Hypothalamus (tissue), 51 donors: ENCODE results near the gene ENPP6.
A peak's percentile ranks its signal among the peaks of the same experiment; 100 is the strongest.

Experiments
- DNase-seq, 51 donors: peaks; one replicate each; lab custom pipeline; 2025; lab: John Stamatoyannopoulos, UW

Gene ENPP6

GRCh38 chr4:184111233-184111832, 106.3 kb downstream of the ENPP6 start:
- DNase-seq: no peak

DNA sequence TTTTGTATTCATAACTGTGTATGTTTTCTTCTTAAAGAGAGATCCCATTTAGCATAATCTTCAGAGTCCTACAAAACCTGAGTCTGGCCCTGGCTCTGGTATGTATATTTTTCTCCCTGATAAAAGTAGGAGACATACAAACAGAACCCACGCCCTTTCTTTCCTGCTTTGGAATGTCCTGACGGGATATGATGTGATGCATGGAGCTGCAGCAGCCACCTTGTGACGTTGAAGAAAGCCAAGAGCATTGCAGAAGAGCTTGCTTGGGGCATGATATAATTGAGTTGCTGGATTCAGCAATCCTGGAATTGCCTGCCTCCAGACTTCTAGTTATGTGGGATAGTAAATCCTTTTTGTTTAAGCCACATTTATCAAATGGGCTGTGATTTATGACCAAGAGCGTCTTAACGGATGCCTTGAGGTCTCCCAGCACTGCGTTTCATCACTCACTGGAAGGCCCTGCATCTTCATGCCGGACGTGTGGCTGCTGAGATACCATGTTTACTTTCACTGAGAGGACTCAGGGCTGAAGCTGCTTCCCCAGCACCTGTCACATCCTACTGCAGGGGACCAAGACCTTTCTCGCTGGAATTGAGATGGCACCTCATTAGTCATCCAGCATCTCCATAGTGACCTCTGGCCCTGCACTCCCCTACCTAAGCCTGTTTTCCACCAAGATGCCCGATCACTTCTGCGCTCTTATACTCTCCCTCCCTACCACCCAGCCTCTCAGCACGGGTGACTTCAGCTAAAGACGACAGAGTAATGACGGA, 107.0 kb downstream of the ENPP6 start:
- DNase-seq: no peak

DNA sequence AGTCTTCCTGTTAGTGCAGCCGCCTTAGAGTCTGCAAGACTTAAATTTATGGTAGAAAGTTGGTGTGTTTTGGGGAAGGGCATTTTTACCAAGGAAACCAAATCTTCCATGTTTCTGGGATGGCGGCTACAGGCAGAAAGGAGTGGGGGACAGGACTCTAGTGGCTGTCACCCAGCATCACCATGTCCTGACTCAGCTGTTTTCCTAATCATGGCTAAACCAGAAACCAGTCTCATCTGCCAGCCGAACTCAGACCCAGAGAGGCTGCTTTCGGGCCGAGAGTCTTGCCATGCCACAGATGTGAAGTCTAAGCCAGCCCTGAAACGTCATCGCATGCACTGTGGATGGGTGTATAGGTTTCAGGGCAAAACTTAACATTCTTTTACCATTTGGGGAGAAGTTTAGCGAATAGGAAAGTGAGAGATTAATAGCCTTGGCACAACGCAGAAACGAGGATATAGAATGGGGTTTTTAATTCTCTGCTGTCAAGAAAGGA, 109.6 kb downstream of the ENPP6 start:
- DNase-seq: no peak

DNA sequence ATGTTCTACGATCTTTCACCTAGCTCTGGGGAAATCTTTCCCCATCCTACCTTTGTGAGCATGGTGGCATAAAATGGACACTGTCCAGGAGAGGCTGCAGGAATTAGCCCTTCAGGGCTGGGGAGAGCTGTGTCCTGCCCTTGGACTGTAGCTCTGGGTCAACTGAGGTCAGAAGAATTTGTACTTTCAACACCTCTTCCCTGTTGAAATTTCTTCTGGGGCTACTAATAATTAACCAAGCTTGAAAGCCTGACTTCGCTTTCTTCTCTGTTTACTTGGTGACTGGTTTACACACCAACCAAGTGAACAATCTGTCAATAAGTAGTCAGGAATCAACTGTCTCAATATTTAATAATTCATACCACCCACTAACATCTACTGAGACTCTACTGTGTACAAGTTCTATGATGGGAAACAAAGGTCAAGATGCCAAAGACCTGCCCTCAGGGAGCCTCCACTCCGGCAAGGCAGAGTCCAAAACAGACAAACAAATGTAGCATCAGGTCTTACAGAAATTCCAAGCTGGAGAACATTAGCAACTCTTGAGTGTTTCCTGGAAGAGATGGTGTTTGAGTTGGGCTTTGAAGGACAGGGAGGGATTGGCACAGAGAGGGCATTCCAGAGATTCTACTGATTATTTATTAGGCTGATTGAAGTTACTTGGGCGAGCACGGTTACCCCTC, 113.1 kb downstream of the ENPP6 start:
- DNase-seq: no peak

DNA sequence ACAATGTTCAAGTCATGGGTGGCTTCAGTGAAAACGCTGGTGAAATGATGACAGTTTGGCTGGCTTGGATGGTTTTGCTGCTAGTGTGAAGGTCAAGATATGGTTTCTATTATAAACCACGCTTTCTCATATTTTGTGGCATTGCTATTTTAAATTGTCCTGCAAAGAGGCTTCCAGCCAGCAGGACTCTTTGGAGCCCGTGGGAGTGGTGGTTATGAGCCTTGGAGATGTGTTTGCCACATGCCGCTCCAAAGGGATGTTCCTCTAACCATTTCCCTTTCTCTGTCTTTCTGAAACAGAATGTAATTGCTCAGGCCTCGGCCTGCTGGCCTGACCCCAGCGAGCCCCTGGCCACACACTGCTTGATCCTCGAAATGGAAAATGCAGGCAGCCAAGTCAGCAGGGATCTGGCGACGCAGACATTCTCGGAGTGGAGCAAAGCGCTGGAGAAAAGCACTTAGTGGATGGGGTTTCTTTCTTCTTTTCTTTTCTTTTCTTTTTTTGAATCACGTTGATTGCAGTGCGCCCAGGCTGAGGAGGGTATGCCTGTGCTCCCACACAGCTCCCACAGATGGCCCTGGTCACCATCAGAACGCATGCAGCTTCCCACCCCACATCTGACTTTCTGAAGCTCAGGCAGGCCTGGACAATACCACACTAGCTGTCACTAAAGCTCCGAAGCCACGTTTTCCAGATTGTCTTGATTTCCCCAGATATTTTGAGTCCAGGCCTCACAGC, 114.0 kb downstream of the ENPP6 start:
- no peak for DNase-seq

DNA sequence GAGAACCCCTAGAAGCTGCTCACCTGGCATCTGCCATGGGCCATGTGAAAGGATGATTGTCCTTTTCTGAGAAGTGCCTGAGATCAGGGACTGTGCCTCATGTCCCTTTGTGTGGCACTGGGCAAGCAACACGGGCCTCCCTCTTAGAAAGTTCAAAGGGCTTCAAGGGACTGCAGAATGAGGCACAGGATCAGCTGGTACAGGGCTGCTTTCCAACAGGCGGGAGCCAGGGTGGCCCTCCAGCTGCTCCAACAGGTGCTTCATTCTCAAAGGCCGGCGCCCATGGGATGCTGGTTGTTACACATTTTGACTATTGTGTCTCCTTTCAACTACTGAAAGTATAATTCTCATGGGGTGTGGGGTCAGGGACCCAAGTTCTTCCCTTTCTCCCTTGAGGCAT, 114.7 kb downstream of the ENPP6 start:
- DNase-seq: no peak

GRCh38 chr4:184102488-184102887, 115.2 kb downstream of the ENPP6 start:
- DNase-seq: no peak

DNA sequence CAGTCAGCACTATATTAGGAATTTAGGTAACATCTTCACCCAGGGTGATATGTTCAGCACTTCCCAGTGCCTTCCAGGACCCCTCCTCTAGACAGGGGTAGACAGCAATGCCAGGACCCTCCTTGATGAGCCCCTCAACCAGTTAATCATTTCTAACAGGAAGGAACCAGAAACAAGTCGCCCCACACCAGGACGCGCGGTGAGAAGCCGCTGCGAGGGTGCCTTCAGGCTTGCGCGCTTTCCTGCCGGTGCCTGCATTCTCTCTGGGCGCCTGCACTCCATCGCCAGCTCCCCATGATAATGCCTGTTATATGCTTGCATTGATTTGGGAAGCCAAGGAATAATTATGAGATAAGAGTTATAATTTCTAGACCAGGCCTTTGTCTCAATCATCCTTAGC, 116.0 kb downstream of the ENPP6 start:
- no peak for DNase-seq

GRCh38 chr4:184100297-184100885, 117.3 kb downstream of the ENPP6 start:
- DNase-seq: peak in 33 of 51 donors; percentile 2 to 69 (median 25)

- peak in 2 of 51 donors; percentile 5 to 42 for DNase-seq
These were observed 118.1 kb downstream of the ENPP6 start for GRCh38 chr4:184099535-184099966.

DNA sequence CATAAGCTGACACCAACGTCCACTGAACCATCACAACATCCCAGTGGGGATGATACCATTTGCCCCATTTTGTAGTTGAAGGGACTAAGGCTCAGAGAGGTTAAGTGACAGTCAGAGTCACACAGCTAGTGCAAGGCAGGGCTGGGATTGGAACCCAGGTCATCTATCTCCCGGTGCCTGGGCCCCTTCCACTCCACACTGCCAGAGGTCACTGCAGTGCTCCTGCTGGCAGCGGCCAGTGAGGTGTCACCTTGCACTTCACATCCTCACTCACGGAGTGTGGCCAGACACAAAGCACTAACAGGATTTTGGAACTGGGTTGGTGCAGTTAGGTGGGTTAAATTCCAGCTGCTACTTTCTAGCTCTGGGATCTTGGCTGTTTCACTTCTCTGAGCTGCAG, 118.7 kb downstream of the ENPP6 start:
- no peak for DNase-seq

GRCh38 chr4:184097815-184098214, 119.9 kb downstream of the ENPP6 start:
- no peak for DNase-seq

GRCh38 chr4:184097241-184097605, 120.5 kb downstream of the ENPP6 start:
- peak in 31 of 51 donors; percentile 4 to 66 (median 29) for DNase-seq

- no peak for DNase-seq
These were observed 121.0 kb downstream of the ENPP6 start for GRCh38 chr4:184096561-184097240.

- no peak for DNase-seq
These were observed 123.0 kb downstream of the ENPP6 start for GRCh38 chr4:184094532-184095159.

DNA sequence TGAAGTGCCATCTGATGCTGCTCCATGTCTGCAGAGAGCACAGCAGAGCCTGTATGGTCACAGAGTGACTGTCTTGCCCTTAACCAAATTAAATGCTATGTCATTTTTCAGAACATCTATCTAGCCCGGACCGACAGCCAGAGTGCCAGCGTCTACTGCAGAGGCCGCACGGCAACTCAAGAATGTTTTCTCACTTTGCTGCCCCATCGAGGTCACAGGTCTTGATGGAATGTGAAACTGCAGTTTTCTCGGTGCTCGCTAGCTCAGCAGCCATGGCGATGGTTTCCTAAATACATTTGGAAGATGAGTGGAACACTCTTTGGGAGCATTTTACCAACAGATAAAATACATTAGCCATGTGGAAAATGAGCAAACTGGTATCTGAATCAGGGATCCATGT, 125.7 kb downstream of the ENPP6 start:
- DNase-seq: no peak

GRCh38 chr4:184090571-184090970, 127.1 kb downstream of the ENPP6 start:
- no peak for DNase-seq

DNA sequence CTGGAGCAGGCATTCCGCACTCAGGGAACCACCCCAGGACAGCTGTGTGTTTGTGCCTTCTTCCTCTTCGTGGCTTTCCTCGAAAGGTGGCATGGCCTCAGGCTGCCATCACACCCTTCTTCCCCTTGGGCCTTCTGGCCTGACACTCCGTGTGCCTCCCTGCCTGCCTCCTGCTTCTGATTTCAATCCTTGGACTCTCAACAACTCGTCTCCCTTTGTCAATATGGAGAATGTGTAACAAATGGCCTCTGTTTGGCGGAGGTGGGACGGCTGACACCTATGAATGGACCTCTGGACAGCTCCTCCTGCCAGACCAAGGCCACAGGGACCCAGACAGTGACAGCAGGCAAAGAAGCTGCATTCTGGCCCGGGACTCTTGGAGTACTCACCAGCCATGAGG, 137.0 kb downstream of the ENPP6 start:
- DNase-seq: no peak

DNA sequence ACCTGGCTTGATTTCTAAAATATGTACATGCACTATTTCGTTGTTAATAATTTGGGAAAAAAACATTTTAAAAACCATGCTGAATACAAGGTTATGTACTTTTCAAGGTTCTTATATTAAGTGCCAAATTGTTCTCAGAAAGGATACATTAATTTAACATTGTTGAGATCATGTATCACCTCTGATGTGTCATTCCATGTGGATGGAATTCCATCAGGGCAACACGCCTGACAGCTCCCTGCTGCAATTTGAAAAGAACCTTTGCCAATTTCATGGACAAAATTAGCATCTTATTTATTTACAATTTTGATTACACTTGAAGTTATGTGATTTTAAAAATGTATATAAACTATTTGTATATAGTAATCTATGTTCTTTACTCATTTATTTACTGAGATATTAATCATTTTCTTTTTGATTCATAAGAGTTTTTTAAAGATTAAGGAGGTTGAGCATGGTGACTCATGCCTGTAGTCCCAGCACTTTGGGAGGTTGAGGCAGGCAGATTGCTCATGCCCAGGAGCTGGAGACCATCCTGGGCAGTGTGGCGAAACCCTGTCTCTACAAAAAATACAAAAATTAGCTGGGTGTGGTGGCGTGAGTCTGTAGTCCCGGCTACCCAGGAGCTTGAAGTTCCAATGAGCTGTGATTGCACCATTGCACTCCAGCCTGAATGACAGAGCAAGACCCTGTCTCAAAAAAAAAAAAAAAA, 142.8 kb downstream of the ENPP6 start:
- no peak for DNase-seq
